ENCODE measurements around the gene EFCAB10. TPM values are rescaled to one million over a fixed set of nuclear protein-coding genes. Genes with fewer than 3 reads are reported as not detected.

The EFCAB10 gene
- total RNA-seq, 2 donors from 2014 or later = not detected

DNA sequence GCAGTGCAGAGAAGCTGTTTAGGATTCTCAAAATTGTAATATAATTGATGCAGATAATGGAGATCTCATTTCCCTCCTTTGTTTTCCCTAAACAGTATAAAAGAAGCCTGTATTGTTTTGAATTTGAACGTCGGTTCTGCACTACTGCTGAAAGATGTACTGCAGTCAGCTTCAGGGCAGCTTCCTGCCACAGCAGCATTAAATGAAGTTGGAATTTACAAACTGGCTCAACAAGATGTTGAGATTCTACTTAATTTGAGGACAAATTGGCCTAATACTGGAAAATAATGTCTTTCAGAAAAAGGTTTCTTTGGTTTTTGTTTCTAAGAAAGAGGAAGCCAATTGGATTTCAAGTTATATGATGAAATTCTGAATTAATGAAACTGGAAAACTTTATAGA is 14.3 kb downstream of the EFCAB10 start:
- Histone ChIP-seq H3K9me3 (no peaks in the 10 kb centered on the region), H3K27ac (no peak overlapping the region), H3K27me3 (no peaks in the 10 kb centered on the region), H3K4me1 (no peaks in the 10 kb centered on the region), H3K36me3 (peaks cover 55% of the 10 kb centered on the region), H3K4me3 (no peak overlapping the region)
- DNase-seq (ENCODE audit: low spot score) = no peak
- TF ChIP-seq, protein P1, sequence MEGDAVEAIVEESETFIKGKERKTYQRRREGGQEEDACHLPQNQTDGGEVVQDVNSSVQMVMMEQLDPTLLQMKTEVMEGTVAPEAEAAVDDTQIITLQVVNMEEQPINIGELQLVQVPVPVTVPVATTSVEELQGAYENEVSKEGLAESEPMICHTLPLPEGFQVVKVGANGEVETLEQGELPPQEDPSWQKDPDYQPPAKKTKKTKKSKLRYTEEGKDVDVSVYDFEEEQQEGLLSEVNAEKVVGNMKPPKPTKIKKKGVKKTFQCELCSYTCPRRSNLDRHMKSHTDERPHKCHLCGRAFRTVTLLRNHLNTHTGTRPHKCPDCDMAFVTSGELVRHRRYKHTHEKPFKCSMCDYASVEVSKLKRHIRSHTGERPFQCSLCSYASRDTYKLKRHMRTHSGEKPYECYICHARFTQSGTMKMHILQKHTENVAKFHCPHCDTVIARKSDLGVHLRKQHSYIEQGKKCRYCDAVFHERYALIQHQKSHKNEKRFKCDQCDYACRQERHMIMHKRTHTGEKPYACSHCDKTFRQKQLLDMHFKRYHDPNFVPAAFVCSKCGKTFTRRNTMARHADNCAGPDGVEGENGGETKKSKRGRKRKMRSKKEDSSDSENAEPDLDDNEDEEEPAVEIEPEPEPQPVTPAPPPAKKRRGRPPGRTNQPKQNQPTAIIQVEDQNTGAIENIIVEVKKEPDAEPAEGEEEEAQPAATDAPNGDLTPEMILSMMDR (IDR thresholded peaks at IDR 0.05) = no peak

DNA sequence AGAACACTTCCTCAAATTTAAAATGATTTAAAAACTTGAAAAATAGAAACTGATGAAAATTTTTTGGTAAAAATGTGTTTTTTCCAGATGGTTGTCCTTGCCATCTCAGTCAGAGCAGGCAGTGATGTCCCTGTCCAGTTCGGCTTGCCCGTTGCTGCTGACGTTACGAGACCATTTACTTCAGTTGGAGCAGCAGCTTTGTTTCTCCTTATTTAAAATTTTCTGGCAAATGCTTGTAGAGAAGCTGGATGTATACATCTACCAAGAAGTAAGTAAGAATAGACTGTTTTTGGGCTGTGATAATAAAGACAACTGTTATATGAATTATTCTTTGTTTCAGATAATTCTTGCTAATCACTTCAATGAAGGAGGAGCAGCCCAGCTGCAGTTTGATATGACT is 16.1 kb downstream of the EFCAB10 start:
- H3K27ac ChIP-seq = no peak overlapping the region
- H3K36me3 ChIP-seq = peaks cover 70% of the 10 kb centered on the region
- DNase-seq (ENCODE audit: low spot score) = no peak
- H3K27me3 ChIP-seq = no peaks in the 10 kb centered on the region
- H3K4me1 ChIP-seq = no peaks in the 10 kb centered on the region
- no peaks in the 10 kb centered on the region for H3K9me3 ChIP-seq
- no peak overlapping the region for H3K4me3 ChIP-seq
- TF ChIP-seq, protein P1 (IDR thresholded peaks at IDR 0.05) = no peak

DNA sequence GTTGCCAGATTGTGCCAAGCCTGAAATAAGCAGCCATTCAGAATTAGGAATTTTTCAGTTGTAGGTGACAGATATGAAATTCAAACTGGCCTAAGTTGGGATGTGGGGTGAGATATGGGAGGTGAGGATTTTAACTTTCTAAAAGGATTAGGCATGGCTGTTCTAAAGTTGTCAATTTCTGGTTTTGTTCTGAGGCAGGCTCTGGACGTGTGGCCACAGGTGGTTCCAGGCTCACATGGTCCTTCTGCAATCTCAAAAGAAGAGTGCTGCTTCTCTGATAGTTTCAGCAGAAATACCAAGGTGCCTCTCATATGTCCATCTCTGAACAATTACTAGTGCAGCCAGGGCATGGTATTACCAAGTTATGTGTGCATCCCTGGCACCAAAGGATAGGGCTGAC is 21.4 kb downstream of the EFCAB10 start:
- H3K27ac ChIP-seq = no peak overlapping the region
- H3K27me3 ChIP-seq = no peaks in the 10 kb centered on the region
- H3K4me3 ChIP-seq = no peak overlapping the region
- DNase-seq (ENCODE audit: low spot score) = no peak
- TF ChIP-seq, protein P1 (IDR thresholded peaks at IDR 0.05) = no peak
- H3K36me3 ChIP-seq = peaks cover 83% of the 10 kb centered on the region
- no peaks in the 10 kb centered on the region for H3K9me3 ChIP-seq
- H3K4me1 ChIP-seq = no peaks in the 10 kb centered on the region

DNA sequence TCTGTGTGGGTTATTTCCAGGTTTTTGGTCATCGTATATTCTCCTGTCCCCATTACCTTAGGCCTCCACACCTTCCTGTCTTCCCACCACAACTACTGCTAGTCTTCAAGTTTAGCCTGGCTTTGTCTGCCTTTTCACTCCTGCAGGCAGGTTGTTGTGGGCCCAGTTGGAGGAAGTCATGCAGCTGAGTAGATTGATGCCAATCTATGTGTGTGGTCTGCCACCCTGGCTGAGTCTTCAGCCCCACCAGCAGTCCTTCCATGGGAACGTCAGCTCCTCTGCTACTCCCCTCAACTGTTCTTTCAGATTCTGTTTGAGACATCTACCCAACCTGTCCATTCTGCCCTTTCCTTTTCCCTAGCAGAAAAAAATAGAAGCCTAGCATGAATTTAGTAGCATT is 43.0 kb downstream of the EFCAB10 start:
- Histone ChIP-seq H3K4me3 (no peak overlapping the region), H3K27me3 (no peaks in the 10 kb centered on the region), H3K9me3 (no peaks in the 10 kb centered on the region), H3K36me3 (peaks cover 58% of the 10 kb centered on the region), H3K27ac (no peak overlapping the region), H3K4me1 (peaks cover 0 to 5% of the 10 kb centered on the region in 2 donors)
- DNase-seq (ENCODE audit: low spot score) = no peak
- TF ChIP-seq, protein P1 (IDR thresholded peaks at IDR 0.05) = no peak

DNA sequence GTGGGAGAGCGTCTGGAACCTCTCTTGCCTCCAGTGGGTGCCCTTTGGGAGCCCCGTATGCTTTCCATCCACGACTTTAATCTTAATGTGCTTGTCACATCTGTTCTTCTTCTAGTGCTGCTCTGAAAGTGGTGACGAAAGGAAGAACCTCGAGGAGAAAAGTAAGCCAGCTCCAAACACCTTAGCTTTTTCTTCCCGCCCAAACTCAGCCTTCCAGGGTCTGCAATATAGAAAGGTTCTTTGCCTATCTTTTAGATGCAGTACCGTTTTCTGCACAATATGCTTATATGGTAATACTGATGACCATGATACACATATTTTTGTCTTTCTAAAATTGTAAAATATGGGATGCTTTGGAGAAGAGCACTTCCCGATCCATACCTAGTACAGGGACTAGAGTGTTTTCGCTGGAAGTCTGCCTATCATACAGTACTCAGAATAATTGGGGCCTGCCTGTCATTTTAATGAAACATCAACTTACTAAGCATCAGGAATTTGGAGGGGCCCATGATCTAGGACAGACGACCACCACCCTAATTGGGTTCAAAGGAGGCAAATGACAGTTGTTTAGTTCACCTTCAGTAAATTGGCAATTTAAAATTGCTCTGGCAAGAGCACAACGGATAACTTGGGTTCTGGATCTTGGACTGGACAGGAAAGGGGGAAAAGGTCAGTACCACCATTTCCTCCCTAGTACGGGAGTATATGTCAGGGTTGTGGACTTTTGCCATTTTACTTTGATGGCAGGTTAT is 48.4 kb downstream of the EFCAB10 start:
- peak overlapping the region; percentile 98 to 100 for H3K4me3 ChIP-seq
- H3K27me3 ChIP-seq = no peaks in the 10 kb centered on the region
- H3K9me3 ChIP-seq = no peaks in the 10 kb centered on the region
- peaks cover 14% of the 10 kb centered on the region for H3K36me3 ChIP-seq
- peak overlapping the region in 1 of 2 donors; percentile 87 for H3K27ac ChIP-seq
- peaks cover 0 to 13% of the 10 kb centered on the region in 2 donors for H3K4me1 ChIP-seq
- DNase-seq (ENCODE audit: low spot score) = no peak
- TF ChIP-seq, protein P1 (IDR thresholded peaks at IDR 0.05) = no peak
